Ascending aorta (tissue), 2 donors: ENCODE measurements around the gene LEO1. TPM values are rescaled to one million over a fixed set of nuclear protein-coding genes. Genes with fewer than 3 reads are reported as not detected.

Source experiments
- DNase-seq, 2 donors: peaks; one replicate each; pipeline ENCODE4 v3.0.0-alpha.2; 2019; ENCODE audit warnings: low spot score in 2 of 2
- H3K27ac ChIP-seq, 2 donors: fragments of 200-600 bp; sonication (generic); one replicate each; pipeline ENCODE4 v1.5.1; 2016 to 2017; ENCODE audit warnings: mild to moderate bottlenecking in 1 of 2
- H3K27me3 ChIP-seq: fragments of 200-600 bp; sonication (generic); one replicate; pipeline ENCODE4 v1.5.1; 2017
- H3K36me3 ChIP-seq, 2 donors: fragments of 200-600 bp; sonication (generic); one replicate each; pipeline ENCODE4 v1.5.1; 2016
- H3K4me1 ChIP-seq, 2 donors: fragments of 200-600 bp; sonication (generic); one replicate each; pipeline ENCODE4 v1.5.1; 2016 to 2017; ENCODE audit warnings: mild to moderate bottlenecking in 1 of 2
- H3K4me3 ChIP-seq, 2 donors: fragments of 200-600 bp; sonication (generic); one replicate each; pipeline ENCODE4 v1.5.1; 2016 to 2017; ENCODE audit warnings: mild to moderate bottlenecking in 1 of 2
- H3K9me3 ChIP-seq, 2 donors: fragments of 200-600 bp; sonication (generic); one replicate each; pipeline ENCODE4 v1.5.1; 2016
- CTCF ChIP-seq, 3 experiments: fragments of 200-600 bp in 2 of 3; fragments of 450-650 bp in 1 of 3; sonication (generic) in 2 of 3; IDR thresholded peaks; one replicate each; pipeline ENCODE4 v1.5.1; 2016 to 2019; ENCODE audit warnings: antibody characterized with exemption in 3 of 3, mild to moderate bottlenecking in 1 of 3, moderate library complexity in 1 of 3
- intact Hi-C: fragments of 100-400 bp; cut with DNase I; formaldehyde crosslinking; loops from one replicate; pipeline ENCODE4 v1.15.1; 2023
- total RNA-seq: library from RNA; depleted of rRNA; stranded (reverse); fragments of >200 nt; gene quantifications from one replicate; pipeline ENCODE4 v1.1.0, GENCODE V29; 2016

LEO1 gene
- total RNA-seq, 1 donor from 2014 or later: 1.8 TPM

GRCh38 chr15:52012210-52012609 is 40.6 kb upstream of the LEO1 start:
- H3K27ac ChIP-seq: no peak overlapping the region
- no peak overlapping the region for H3K4me3 ChIP-seq
- no peaks in the 10 kb centered on the region for H3K36me3 ChIP-seq
- no peak for DNase-seq
- intact Hi-C loops: no loop called here
- H3K27me3 ChIP-seq: no peaks in the 10 kb centered on the region
- no peaks in the 10 kb centered on the region for H3K9me3 ChIP-seq
- H3K4me1 ChIP-seq: no peaks in the 10 kb centered on the region
- TF ChIP-seq CTCF (IDR thresholded peaks at IDR 0.05): no peak

GRCh38 chr15:52011711-52012144 is 40.1 kb upstream of the LEO1 start:
- H3K27ac ChIP-seq: no peak overlapping the region
- H3K9me3 ChIP-seq: no peaks in the 10 kb centered on the region
- H3K27me3 ChIP-seq: no peaks in the 10 kb centered on the region
- intact Hi-C loops: no loop called here
- H3K36me3 ChIP-seq: no peaks in the 10 kb centered on the region
- no peak for TF ChIP-seq CTCF (IDR thresholded peaks at IDR 0.05)
- H3K4me1 ChIP-seq: no peaks in the 10 kb centered on the region
- no peak for DNase-seq
- H3K4me3 ChIP-seq: no peak overlapping the region

- no peak for DNase-seq
- Histone ChIP-seq H3K4me3 (no peak overlapping the region), H3K4me1 (no peaks in the 10 kb centered on the region), H3K27ac (no peak overlapping the region), H3K9me3 (no peaks in the 10 kb centered on the region), H3K27me3 (no peaks in the 10 kb centered on the region), H3K36me3 (no peaks in the 10 kb centered on the region)
- TF ChIP-seq CTCF (IDR thresholded peaks at IDR 0.05): no peak
- intact Hi-C loops: no loop called here
Observed at GRCh38 chr15:52010633-52011595, 39.3 kb upstream of the LEO1 start.

- H3K4me3 ChIP-seq: no peak overlapping the region
- no peaks in the 10 kb centered on the region for H3K36me3 ChIP-seq
- no peaks in the 10 kb centered on the region for H3K27me3 ChIP-seq
- no peaks in the 10 kb centered on the region for H3K9me3 ChIP-seq
- no peaks in the 10 kb centered on the region for H3K4me1 ChIP-seq
- no peak for DNase-seq
- no peak for TF ChIP-seq CTCF (IDR thresholded peaks at IDR 0.05)
- intact Hi-C loops: no loop called here
- no peak overlapping the region for H3K27ac ChIP-seq
Observed at GRCh38 chr15:52008698-52009434, 37.3 kb upstream of the LEO1 start.

- intact Hi-C loops: no loop called here
- H3K9me3 ChIP-seq: no peaks in the 10 kb centered on the region
- no peak for TF ChIP-seq CTCF (IDR thresholded peaks at IDR 0.05)
- no peak overlapping the region for H3K27ac ChIP-seq
- DNase-seq: no peak
- no peaks in the 10 kb centered on the region for H3K27me3 ChIP-seq
- H3K4me3 ChIP-seq: no peak overlapping the region
- H3K4me1 ChIP-seq: no peaks in the 10 kb centered on the region
- no peaks in the 10 kb centered on the region for H3K36me3 ChIP-seq
Observed at GRCh38 chr15:52008359-52008697, 36.8 kb upstream of the LEO1 start.
